Measurements from ENCODE around the gene FAIM2.

The FAIM2 gene

DNA sequence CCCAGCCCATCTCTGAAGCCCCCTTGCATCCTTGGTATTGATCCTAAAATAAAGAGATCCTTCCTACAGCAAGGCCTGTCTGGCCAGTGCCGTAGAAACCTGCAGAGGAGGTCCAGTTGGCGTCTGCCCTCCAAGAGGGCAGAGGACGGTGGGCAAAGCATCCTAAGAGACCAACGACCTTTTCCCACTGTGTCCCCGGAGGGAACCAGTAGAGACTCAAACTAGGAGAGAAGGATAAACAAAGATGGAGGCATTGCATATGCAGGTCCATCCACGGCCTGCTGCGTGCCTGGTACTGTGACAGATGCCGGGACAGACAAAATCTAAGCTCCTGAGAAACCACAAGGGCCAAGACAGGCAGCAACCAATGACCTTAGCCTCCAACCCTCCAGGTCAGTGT lies 79.3 kb downstream of the FAIM2 start:
- no peak for DNase-seq (ENCODE audit: low spot score)

DNA sequence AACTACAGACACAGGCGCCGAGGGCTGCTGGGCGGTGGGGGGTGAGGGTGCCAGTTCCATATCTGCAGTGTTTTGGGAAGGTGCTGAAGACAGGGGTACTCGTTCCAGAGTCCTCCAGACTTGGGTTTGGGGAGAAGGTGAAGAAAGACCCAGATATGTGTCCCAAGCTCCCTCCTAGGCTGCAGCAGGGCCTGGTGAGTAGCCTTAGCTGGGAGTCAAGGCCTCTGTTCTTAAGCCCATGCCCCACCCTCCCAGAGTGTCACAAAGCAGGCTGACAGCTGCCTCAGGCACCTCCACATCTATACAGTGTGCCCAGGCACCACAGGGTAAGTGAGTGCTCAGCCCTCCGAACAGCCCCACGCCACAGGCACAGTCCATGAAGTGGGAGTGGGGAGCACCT lies 79.7 kb downstream of the FAIM2 start:
- DNase-seq (ENCODE audit: low spot score): no peak

- DNase-seq (ENCODE audit: low spot score): no peak
These were observed 80.3 kb downstream of the FAIM2 start for GRCh38 chr12:49823350-49823749.

DNA sequence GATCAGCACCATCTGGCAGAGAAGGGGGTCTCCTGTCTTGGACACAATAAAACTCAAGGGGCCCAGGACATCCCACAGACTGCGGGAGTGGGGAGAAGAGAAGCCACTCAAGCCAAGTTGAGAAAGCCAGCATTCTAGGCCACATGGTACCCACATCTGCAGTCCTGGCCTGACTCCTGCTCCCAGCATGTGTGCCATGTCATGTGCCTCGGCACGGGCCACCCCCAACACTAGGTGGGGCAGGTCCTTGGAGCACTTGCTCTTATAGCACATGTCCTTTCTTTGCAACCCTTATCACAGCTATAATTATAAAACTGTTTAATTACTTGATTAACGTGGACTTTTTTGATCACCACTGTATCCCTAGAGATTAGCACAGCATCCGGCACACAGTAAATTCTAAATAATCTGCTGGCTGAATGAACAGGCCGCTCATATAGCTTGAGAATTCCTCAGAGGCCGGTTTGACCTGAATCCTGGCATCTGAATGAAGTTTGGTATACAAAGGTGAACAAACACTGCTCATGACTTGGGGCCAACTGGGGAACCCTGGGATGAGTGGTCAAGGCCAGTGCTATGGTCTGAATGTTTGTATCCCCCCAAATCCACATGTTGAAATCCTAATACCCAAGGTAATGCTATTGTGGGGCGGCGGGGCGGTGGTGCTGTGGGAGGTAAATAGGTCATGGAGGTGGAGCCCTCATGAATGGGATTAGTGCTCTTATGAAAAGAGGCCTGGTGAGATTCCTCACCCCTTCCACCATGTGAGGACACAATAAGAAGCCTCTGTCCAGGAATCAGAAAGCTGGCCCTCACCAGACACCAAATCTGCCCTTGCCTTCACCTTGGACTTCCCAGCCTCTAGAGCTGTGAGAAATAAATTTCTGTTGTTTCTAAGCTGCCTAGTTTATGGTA lies 82.1 kb downstream of the FAIM2 start:
- no peak for DNase-seq (ENCODE audit: low spot score)

GRCh38 chr12:49819786-49820185 lies 83.9 kb downstream of the FAIM2 start:
- DNase-seq (ENCODE audit: low spot score): no peak

DNA sequence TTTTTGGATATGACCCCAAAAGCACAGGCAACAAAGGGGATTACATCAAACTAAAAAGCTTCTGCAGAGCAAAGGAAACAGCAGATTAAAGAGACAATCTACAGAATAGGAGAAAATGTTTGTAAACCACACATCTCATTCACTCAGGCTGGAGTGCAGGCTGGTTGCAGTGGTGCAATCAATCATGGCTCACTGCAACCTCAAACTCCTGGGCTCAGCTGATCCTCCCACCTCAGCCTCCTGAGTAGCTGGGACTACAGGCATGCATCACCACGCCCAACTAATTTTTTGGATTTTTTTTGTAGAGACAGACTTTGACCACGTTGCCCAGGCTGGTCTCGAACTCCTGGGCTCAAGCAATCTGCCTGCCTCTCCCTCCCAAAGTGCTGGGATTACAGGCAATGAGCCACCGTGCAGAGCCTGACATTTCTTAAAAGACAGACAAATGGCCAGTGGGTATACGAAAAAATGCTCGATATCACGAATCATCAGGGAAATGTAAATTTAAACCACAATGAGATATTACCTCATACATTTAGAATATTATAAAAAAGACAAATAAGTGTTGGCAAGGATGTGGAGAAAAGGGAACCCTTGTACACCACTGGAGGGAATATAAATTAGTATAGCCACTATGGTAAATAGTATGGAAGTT lies 85.3 kb downstream of the FAIM2 start:
- DNase-seq (ENCODE audit: low spot score): no peak
